Activated naive CD4-positive, alpha-beta T cell (primary cell): Measurements from ENCODE around the gene FER.
"Not testable (repeated sequence)": the region's sequence is repeated elsewhere in the genome, so short reads cannot be mapped to it uniquely, and the experiment has no call there.

Experiments
- DNase-seq, 4 experiments: peaks; one replicate each; lab custom pipeline; 2025; lab: John Stamatoyannopoulos, UW

The FER gene

DNA sequence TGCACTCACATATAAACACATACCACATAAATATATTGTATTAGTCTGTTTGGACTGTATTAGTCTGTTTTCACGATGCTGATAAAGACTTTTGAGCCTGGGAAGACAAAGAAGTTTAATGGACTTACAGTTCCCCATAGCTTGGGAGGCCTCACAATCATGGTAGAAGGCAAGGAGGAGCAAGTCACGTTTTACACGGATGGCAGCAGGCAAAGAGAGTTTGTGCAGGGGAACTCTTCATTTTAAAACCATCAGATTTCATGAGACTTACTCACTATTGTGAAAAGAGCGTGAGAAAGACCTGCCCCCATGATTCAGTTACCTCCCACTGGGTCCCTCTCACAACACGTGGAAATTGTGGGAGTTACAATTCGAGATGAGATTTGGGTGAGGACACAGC is 133.4 kb downstream of the FER start:
- no peak for DNase-seq

DNA sequence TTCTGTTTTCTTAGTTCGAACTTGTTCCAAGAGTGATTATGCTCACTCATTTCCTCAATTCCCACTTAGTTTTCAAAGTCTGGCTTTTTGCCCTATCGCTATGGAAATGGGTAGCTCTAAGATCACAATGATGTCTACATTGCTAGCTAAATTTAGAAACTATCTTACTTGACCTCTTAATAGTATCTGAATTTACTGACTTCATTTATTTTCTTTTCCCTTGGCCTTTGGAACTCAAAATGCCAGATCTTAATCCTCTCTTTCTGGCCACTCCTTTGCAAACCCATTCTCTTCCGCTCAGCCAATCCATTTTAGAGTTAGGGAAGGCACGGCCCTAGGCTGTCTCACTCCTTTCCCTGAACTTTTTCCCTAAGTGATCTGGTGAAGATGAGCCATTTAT is 137.0 kb downstream of the FER start:
- DNase-seq, result no peak

DNA sequence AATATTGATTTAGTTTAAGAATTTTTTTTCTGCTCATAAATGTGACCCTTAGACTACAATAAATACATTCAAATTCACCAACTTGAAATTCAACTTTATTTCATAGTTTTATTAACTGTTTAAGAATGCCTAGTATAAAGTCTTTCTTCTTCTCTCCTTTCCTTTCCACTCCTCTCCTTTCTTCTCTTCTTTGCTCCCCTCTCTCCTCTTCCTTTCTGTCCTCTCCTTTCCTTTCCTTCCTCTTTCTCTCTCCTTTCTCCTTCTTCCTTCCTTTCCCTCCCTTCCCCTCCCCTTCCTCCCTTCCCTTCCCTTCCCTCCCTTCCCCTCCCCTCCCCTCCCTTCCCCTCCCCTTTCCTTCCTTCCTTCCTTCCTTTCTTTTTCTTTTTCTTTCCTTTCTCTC is 150.6 kb downstream of the FER start:
- DNase-seq, result no peak

DNA sequence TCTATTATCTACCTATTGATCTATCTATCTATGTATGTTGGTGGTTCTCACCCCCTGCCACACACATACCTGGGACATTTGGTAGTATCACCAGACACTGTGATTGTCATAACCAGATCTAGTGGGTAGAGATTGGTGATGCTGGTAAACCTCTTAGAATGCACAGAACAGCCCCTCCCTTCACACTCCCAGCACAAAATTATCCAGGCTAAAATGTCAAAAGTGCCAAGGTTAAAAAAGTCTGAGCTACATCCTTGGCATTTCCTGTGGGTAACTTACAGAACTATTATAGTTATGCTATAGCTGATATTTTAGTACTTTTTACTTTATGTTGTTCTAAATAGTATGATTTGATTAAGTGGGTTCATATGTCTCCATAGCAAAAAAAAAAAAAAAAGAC is 151.0 kb downstream of the FER start:
- DNase-seq, result no peak

DNA sequence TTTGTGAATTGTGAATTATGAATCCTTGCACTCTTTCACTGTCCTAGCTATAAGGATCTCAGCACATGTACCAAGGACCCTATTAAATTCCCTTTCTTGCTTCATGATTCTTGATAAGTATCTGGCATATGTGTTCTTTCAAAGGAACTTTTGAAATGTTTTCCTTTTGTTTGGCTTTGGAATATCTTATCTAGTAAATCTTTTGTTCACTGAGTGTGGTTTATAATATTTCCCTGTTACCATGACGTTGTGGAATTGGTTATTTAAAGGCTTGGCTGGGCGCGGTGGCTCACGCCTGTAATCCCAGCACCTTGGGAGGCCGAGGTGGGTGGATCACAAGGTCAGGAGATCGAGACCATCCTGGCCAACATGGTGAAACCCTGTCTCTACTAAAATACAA is 151.5 kb downstream of the FER start:
- DNase-seq, result not testable (repeated sequence)

DNA sequence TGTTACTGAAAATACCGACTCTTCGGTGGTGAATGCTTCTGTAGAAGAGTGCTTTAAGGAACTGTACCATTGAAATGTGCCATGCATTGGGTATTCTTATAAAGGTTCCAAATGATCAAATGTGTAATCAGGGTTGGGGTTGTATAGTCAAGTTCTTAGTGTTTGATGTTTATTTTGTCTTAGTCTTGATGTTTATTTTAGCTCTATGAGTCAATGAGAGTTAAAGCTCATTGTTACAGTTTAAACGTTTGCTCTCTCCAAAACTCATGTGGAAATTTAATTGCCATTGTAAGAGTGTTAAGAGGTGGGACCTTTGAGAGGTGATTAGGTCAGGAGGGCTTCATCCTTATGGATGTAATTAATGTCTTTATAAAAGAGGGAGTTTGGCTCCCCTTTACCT is 153.0 kb downstream of the FER start:
- DNase-seq, result no peak

DNA sequence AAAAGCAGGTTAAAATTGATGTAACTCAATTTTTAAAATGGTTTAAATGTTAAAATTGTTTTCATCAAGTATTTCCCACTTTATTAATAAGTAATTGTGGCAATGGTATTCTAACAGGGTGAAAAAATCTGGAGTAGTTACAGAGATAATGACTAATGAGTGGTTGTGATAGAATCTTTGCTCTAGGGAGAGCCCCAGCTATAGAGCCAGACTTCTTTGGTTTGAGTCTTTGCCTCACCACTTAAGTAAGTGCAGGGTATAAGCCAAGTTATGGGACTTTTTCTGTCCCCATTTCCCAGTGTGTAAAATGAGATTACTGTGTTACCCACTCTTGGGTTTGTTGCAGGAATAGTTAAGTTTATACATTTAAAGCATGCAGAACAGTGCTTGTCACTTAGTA is 158.1 kb downstream of the FER start:
- DNase-seq, result no peak

DNA sequence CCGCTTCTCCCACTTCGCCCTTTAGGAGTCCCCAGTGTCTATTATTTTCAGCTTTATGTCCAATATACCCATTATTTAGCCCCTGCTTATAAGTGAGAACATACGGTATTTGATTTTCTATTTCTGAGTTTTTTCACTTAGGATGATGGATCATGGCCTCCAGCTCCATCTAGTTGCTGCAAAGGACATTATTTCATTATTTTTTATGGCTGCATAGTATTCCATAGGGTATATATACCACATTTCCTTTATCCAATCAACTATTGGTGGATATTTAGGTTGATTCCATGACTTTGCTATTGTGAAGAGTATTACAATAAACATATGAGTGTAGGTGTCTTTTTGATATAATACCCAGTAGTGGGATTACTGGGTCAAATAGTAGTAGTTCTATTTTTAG is 162.9 kb downstream of the FER start:
- no peak for DNase-seq

DNA sequence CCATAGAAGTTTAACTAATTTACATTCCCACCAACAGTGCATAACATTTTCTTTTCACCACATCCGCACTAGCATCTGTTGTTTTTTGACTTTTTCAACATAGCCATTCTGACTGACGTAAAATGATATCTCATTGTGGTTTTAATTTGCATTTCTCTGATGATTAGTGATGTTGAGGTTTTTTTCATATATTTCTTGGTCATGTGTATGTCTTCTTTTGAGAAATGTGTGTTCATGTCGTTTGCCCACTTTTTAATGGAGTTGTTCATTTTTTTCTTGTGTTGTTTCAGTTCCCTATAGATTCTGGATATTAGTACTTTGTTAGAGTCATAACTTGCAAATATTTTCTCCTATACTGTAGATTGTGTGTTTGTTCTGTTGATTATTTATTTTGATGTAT is 163.4 kb downstream of the FER start:
- no peak for DNase-seq

DNA sequence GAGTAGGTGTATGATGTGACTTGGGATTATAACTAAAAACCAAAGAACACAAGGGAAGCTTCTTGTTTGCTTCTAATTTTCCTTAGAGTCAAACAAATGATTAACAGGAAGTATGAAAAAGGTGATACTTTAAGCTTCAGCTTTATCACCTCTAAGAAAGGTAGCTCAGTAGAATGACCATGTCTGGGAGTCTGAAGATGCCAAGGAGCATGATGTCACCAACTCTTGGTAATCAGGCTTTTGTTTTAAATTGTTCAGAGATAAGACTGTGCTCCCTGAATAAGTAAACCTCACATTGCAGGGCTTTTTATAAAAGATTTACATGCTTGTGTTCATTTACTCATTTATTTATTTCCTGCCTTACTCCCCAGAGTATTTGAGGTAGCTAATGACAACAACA is 169.9 kb downstream of the FER start:
- DNase-seq, result no peak

DNA sequence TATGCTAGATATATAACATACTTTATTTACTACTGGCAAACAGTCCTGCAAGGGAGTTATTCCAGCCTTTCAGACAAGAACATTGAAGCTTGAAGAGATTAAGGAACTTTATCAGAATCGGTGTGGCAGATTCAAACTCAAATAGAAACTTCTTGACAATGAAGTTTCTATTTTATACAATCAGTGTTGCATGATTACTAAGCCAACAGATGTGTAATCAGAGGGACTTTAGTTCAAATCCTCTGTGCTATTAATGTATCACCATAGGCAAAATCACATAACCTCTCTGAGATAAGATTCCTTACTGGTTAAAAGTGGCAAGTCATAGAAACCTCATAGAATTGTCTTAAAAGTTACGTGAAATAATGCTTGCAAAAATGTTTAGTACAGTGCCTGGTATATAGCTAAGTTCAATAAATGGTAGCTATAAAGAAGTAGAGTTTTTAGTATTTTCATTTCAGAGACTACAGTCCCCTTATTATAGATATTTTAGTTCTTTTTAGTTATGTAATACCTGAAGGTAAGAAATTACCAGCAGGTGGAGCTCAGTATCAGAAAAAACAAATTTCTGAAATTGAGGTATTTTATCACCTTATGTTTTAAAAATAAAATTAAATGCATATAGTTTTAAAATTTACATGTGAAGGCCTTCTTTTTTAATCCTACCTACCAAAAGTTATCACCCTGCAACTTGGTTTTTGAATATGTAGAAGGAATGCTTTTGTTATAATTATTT is 172.1 kb downstream of the FER start:
- DNase-seq, result no peak

DNA sequence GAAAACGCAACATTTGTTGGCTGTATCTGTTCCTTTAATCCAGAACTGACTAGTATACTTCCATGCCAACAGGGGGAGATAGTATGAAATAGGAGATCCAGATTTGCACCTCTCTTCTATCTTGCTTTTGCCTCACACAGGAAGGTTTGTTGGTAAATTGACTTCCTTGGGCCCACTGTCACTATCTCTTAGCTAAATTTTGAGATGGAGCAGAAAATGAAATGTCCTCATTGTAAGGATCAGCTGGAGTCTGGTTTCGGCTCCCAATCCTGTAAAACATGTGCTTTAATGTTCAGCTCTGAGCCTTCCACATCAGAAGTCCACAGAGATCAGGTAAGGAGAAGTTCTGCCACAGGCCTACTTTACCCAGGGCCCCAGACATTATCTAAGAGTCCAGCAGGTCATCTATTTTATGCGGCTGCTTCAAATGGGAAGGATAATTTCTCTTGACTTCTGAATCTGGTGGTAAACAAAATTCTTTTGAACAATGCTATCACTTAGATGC is 176.8 kb downstream of the FER start:
- DNase-seq, result no peak

DNA sequence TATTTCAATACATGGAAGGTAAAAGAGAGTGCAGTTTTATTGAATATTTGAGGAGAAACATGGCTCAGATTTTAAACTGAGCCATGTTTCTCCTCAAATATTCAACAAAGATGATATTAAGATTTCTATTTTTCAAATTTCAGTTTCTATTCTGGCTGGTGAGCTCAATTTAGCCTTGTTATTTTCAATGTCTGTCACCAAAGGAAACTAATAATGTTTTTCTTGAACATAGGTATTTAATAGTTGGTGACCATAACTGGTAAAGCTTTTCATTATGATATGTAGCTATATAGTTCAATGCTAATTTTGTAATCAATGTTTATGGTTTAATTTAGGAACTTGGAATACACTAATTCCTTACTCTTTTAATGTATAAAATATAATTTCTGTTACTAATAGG is 177.4 kb downstream of the FER start:
- no peak for DNase-seq

DNA sequence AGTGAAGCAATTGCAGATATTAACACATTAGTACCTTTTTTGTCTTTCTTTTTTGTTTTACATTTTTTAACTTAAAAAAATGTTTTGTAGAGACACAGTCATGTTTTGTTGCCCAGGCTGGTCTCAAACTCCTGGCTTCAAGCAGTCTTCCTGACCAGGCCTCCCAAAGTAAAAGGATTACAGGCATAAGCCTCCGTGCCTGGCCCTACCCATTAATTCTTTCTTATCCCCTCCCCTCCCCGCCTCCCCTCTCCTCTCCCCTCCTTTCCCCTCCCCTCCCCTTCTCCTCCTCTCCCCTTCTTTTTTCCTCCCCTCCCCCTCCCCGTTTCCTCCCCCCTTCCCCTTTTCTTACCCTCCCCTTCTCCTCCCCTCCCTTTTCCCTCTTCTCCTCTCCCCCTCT is 182.4 kb downstream of the FER start:
- no peak for DNase-seq

DNA sequence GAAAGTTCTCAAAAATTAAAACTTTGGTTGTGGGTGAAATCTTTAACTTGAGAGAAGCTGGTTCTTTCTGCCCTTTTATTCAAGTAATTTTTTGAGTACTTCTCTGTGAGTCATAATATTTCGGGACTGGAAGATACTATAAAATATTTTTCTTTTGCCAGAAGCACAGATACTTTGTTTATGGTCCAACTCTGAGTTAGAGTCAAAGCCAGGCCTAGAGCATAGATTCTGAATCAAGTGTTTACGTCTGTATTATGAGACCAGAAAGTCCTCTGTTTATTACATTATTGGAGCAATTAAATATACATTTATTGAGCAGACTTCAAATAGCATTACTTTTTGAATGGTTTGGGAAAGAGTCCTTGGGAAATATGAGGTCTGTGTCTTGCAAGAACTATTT is 187.9 kb downstream of the FER start:
- DNase-seq, result no peak

DNA sequence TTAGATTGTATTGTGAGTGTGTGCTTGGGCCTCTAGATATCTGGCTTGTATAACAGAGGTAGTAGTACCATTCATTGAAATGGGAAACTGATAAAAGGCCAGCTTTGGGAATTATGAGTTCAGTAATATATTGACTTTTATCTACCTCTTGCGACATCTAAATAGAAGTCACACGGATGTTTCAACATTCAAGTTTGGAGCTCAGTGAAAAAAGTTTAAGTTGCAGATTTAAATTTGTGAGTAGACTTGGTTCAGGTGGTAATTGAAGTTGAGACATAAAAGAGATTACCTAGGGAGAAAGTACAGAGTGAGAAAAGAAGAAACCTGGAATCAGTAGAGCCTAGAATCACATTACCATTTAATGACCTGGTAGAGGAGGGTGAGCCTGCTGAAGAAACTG is 189.5 kb downstream of the FER start:
- DNase-seq, result no peak

DNA sequence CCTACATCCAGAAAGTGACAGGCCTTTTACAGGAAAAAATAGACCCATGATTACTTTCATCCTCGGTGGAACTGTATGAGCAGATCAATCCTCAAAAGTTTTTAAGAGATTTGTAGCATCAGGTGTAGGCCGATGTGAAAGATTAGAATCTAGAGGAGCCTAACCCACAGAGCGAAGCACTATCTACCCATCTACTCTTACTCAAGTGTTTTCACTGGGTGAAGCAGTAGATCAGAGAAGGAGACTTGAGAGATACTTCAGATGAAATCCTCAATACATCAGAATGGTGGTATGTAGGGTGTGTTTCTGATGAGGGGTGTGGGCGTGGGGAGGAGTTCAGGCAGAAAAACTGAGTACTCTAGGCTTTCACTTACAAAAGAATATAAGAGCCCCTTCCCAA is 192.8 kb downstream of the FER start:
- DNase-seq, result no peak

DNA sequence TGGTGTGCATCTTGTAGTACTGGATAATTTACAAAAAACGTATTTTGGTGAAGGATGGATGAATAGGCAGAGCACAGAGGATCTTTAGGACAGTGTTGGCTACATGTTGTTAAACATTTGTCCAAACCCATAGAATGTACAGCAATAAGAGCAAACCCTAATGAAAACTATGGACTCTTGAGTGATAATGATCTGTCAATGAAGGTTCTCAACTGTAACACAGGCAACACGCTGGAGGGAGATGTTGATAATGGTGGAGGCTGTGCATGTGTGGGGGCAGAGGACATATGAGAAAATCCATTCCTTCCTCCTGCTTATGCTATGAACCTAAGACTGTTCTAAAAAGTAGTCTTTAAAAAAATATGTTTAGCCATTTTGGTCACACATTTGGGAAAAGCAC is 194.0 kb downstream of the FER start:
- no peak for DNase-seq

DNA sequence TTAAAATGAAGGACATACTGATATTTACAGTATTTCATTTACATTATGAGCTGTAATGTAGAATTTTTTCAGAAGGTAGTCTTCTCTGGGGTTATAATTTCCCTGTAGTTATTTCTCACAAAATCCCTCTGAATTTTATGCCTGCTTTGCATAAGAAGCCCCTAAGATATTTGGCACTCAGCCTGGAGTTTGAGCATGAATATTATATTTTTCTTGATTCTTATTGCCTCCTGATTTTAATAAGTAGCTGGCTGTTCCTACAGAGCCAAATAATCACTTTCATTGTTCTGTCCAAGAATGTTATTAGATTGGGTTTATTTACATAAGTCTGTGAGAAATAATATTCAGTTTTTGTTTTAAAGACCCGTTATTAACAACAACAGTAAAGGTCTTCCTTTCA is 195.0 kb downstream of the FER start:
- no peak for DNase-seq

DNA sequence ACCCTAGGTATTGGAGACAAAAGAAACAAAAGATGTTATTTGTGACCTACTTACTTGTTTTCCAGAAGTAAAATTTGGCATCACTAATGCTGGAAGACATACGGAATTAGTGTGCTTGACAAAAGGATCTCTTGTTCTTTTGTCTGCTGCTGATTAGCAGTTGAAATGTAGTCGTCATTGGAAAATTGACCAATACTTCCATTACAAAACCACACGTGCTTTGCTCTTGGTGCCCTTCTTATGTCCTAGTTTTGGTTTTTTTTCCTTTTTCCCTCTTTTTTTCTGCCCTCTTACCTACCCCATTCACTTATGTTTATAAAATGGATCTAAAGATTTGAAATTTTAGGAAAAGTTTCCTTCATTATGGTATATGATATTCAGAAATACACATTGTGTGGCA is 197.4 kb downstream of the FER start:
- no peak for DNase-seq

DNA sequence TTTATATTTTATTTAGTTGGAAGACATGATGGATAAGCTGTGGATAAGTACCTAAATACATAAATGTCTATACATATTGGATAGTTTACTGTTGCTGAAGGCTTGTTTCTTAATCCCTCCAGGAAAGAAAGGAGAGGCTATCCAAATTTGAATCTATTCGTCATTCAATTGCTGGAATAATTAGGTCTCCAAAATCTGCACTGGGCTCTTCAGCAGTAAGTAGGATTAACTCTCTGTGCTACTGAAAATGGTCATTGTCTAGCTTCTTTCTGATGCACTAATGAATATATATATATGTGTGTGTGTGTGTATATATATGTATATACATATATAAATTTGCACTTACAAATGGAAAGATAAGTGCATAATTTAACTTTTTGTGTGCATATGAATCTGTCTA is 198.3 kb downstream of the FER start:
- no peak for DNase-seq

DNA sequence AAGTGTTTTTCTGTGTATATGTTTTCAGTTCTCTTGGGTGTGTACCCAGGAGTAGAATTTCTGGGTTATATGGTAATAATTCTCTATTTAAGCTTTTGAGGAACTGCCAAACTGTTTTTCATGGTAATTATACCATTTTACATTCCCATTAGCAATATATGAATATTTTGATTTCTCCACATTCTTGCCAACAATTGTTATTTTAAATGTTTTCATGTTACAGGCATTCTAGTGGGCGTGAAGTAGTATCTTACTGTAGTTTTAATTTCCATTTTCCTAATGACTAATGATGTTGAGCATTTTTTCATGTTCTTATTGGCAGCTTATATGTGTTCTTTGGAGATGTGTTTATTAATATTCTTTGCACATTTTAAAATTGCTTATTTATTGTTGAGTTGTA is 199.5 kb downstream of the FER start:
- DNase-seq, result no peak

DNA sequence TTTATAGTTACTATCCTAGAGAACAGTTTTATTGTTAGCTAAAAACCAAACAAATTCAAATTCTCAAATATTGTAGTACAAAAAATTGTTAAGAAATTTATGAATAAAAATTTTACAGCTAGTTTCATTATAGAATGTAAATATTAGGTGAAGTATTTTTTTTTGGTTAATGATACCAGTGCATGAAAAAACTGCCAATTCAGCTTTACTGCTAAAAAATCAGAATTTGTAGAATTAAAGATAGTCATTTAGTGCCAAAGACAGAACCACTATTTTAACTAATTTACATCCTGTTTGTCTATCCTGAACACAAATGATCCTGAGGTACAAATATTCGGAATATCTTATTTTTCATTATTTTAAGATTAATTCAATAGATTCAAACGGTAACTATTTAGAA is 202.6 kb downstream of the FER start:
- no peak for DNase-seq

DNA sequence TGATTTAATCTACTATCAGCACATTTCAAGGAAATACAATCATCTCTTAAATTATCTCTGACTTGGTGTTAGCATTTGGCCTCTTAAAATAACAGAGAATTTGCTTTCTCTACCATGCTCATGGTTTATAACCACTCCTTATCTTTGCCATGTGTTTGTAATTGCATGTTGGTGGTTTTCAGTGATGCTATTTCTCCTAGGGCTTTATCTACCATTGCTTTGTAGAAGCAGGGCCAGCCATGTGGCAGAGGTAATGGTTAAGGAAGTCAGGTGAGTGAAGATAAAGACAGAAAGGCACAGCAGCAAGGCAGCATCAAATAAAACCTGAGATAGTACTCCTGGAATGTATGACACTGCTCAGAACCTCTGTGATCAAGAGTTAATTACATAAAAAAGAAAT is 206.2 kb downstream of the FER start:
- DNase-seq, result no peak

DNA sequence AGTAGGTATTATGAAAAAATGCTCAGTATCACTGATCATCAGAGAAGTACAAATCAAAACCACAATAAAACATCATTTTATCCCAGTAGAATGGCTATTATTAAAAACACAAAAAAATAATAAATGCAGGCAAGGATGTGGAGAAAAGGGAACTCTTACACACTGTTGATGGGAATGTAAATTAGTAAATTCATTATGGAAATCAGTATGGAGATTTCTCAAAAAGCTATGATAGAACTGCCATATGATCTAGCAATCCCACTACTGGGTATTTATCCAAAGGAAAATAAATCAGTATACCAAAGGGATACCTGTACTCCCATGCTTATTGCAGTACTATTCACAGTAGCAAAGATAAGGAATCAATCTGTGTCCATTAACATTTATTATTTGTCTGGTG is 209.6 kb downstream of the FER start:
- no peak for DNase-seq
